HEK293 (cell line): ENCODE results near the gene TMEM271.

Experiments used
- SETDB1 ChIP-seq: IDR thresholded peaks from one replicate; pipeline ENCODE4 v1.6.1; 2017; ENCODE audit warnings: mild to moderate bottlenecking, low read length, moderate library complexity, mixed read lengths; ENCODE audit not compliant: insufficient read length
- ZBTB1 ChIP-seq: fragments of 450-650 bp; formaldehyde crosslinking; IDR thresholded peaks from 2 replicates; pipeline ENCODE4 v1.5.1; 2016; ENCODE audit warnings: missing biosample characterization, missing genetic modification characterization
- ZBTB20 ChIP-seq: fragments of 450-650 bp; formaldehyde crosslinking; IDR thresholded peaks from 2 replicates; pipeline ENCODE4 v1.5.1; 2016; ENCODE audit warnings: missing biosample characterization, missing genetic modification characterization
- ZNF16 ChIP-seq: fragments of 450-650 bp; formaldehyde crosslinking; IDR thresholded peaks from 2 replicates; pipeline ENCODE4 v1.5.1; 2016; ENCODE audit warnings: low read depth, missing biosample characterization, missing genetic modification characterization
- ZNF350 ChIP-seq: fragments of 450-650 bp; formaldehyde crosslinking; IDR thresholded peaks from 2 replicates; pipeline ENCODE4 v1.5.0; 2017; ENCODE audit warnings: missing biosample characterization, mild to moderate bottlenecking, missing genetic modification characterization
- ZNF830 ChIP-seq: fragments of 450-650 bp; IDR thresholded peaks from 2 replicates; pipeline ENCODE4 v1.5.0; 2018; ENCODE audit warnings: missing biosample characterization, missing genetic modification characterization, low read depth, mild to moderate bottlenecking, moderate library complexity
- TF ChIP-seq, protein P1 (sequence below): fragments of 450-650 bp; formaldehyde crosslinking; IDR thresholded peaks from 2 replicates; pipeline ENCODE4 v1.5.1; 2016; ENCODE audit warnings: missing biosample characterization, missing genetic modification characterization
- TF ChIP-seq, protein P2 (sequence below): fragments of 450-650 bp; formaldehyde crosslinking; IDR thresholded peaks from 2 replicates; pipeline ENCODE4 v1.5.1; 2016; ENCODE audit warnings: missing biosample characterization, missing genetic modification characterization
- TF ChIP-seq, protein P3 (sequence below): fragments of 450-650 bp; formaldehyde crosslinking; IDR thresholded peaks from 2 replicates; pipeline ENCODE4 v1.5.1; 2016; ENCODE audit warnings: missing biosample characterization, missing genetic modification characterization

DNA sequence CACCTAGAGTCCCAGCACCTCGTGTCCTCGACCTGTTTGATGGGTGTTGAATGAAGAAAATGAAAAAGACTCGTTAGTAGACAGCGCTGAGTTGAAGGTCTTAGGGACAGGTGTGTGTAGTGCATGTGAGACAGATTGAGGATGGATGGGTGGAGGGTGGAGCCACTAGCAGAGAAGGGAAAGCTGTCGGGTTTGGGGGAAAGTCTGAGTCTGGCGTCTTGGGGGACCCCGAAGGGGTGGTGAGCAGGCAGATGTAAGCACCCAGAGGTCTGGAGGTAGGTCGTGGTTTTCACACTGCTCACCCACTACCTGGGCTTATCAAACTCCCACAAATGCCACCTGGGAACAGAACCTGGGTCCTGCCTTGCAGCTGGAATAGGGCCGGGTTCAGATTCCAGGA lies 16.0 kb downstream of the TMEM271 start:
- TF ChIP-seq, protein P1, sequence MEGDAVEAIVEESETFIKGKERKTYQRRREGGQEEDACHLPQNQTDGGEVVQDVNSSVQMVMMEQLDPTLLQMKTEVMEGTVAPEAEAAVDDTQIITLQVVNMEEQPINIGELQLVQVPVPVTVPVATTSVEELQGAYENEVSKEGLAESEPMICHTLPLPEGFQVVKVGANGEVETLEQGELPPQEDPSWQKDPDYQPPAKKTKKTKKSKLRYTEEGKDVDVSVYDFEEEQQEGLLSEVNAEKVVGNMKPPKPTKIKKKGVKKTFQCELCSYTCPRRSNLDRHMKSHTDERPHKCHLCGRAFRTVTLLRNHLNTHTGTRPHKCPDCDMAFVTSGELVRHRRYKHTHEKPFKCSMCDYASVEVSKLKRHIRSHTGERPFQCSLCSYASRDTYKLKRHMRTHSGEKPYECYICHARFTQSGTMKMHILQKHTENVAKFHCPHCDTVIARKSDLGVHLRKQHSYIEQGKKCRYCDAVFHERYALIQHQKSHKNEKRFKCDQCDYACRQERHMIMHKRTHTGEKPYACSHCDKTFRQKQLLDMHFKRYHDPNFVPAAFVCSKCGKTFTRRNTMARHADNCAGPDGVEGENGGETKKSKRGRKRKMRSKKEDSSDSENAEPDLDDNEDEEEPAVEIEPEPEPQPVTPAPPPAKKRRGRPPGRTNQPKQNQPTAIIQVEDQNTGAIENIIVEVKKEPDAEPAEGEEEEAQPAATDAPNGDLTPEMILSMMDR, result no peak
- TF ChIP-seq ZBTB20 (tag by site-specific recombination) (no peak), ZNF350 (tag by site-specific recombination) (no peak), ZBTB1 (tag by site-specific recombination) (no peak), ZNF830 (tag by site-specific recombination) (no peak), SETDB1 (no peak), ZNF16 (tag by site-specific recombination) (no peak)
- TF ChIP-seq, protein P2, sequence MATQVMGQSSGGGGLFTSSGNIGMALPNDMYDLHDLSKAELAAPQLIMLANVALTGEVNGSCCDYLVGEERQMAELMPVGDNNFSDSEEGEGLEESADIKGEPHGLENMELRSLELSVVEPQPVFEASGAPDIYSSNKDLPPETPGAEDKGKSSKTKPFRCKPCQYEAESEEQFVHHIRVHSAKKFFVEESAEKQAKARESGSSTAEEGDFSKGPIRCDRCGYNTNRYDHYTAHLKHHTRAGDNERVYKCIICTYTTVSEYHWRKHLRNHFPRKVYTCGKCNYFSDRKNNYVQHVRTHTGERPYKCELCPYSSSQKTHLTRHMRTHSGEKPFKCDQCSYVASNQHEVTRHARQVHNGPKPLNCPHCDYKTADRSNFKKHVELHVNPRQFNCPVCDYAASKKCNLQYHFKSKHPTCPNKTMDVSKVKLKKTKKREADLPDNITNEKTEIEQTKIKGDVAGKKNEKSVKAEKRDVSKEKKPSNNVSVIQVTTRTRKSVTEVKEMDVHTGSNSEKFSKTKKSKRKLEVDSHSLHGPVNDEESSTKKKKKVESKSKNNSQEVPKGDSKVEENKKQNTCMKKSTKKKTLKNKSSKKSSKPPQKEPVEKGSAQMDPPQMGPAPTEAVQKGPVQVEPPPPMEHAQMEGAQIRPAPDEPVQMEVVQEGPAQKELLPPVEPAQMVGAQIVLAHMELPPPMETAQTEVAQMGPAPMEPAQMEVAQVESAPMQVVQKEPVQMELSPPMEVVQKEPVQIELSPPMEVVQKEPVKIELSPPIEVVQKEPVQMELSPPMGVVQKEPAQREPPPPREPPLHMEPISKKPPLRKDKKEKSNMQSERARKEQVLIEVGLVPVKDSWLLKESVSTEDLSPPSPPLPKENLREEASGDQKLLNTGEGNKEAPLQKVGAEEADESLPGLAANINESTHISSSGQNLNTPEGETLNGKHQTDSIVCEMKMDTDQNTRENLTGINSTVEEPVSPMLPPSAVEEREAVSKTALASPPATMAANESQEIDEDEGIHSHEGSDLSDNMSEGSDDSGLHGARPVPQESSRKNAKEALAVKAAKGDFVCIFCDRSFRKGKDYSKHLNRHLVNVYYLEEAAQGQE (tag by site-specific recombination), result no peak
- TF ChIP-seq, protein P3, sequence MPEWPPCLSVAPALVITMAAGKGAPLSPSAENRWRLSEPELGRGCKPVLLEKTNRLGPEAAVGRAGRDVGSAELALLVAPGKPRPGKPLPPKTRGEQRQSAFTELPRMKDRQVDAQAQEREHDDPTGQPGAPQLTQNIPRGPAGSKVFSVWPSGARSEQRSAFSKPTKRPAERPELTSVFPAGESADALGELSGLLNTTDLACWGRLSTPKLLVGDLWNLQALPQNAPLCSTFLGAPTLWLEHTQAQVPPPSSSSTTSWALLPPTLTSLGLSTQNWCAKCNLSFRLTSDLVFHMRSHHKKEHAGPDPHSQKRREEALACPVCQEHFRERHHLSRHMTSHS (tag by site-specific recombination), result no peak
